Posterior cingulate gyrus (tissue), 11 donors: ENCODE measurements around the gene GTPBP6.

Experiments used
- DNase-seq, 10 donors: peaks; one replicate each; pipeline versions ENCODE4 v3.0.0 to v3.0.0-alpha.2; 2020 to 2021; ENCODE audit warnings: mixed read lengths in 3 of 10
- intact Hi-C: fragments of 100-400 bp; cut with DNase I; formaldehyde crosslinking; loops from one replicate; pipeline ENCODE4 v1.15.1; 2023

The GTPBP6 gene

GRCh38 chrX:318739-319578 lies at the start of gene GTPBP6:
Gene GTPBP6 (minus strand): TSS chrX:318796. CDS start chrX:318787, 9 bp downstream.
- intact Hi-C loops: loop anchor here (1.0 kb wide), 1 partner anchor 68 kb away; no protein-coding TSS in a partner anchor
- DNase-seq: peak; percentile 100

GRCh38 chrX:367866-368265 lies 49.3 kb upstream of the GTPBP6 start:
- peak in 1 of 10 donors; percentile 65 for DNase-seq
- intact Hi-C loops: no loop called here

GRCh38 chrX:367349-367748 lies 48.8 kb upstream of the GTPBP6 start:
- DNase-seq: peak in 3 of 10 donors; percentile 49 to 61 (median 59)

GRCh38 chrX:363621-364375 lies 45.2 kb upstream of the GTPBP6 start:
- intact Hi-C loops: no loop called here
- peak in 3 of 10 donors; percentile 50 to 79 (median 75) for DNase-seq

More at GRCh38 chrX:367349-367748, 48.8 kb upstream of the GTPBP6 start:
- intact Hi-C loops: no loop called here

GRCh38 chrX:362937-363620 lies 44.5 kb upstream of the GTPBP6 start:
- peak in 3 of 10 donors; percentile 47 to 81 (median 72) for DNase-seq
- intact Hi-C loops: no loop called here

GRCh38 chrX:362351-362750 lies 43.8 kb upstream of the GTPBP6 start:
- intact Hi-C loops: no loop called here
- peak in 3 of 10 donors; percentile 9 to 72 (median 33) for DNase-seq

GRCh38 chrX:361231-362145 lies 42.9 kb upstream of the GTPBP6 start:
- DNase-seq: peak in 3 of 10 donors; percentile 62 to 69 (median 64)
- intact Hi-C loops: no loop called here

GRCh38 chrX:360496-361150 lies 42.0 kb upstream of the GTPBP6 start:
- peak in 3 of 10 donors; percentile 67 to 77 (median 69) for DNase-seq
- intact Hi-C loops: no loop called here

- intact Hi-C loops: no loop called here
- DNase-seq: peak in 3 of 10 donors; percentile 52 to 78 (median 67)
Observed at GRCh38 chrX:358651-359143, 40.1 kb upstream of the GTPBP6 start.

GRCh38 chrX:357693-358471 lies 39.3 kb upstream of the GTPBP6 start:
- DNase-seq: peak in 3 of 10 donors; percentile 50 to 71 (median 66)
- intact Hi-C loops: no loop called here

- peak in 3 of 10 donors; percentile 12 to 39 (median 20) for DNase-seq
- intact Hi-C loops: no loop called here
Observed at GRCh38 chrX:357035-357692, 38.6 kb upstream of the GTPBP6 start.

GRCh38 chrX:356385-357034 lies 37.9 kb upstream of the GTPBP6 start:
- intact Hi-C loops: no loop called here
- DNase-seq: peak in 3 of 10 donors; percentile 22 to 64 (median 50)

- intact Hi-C loops: no loop called here
- DNase-seq: peak in 2 of 10 donors; percentile 38 to 63
Observed at GRCh38 chrX:355329-356050, 36.9 kb upstream of the GTPBP6 start.

GRCh38 chrX:353566-354535 lies 35.3 kb upstream of the GTPBP6 start:
- DNase-seq: peak in 3 of 10 donors; percentile 54 to 75 (median 73)
- intact Hi-C loops: no loop called here
